DOHH2 (cell line): Measurements from ENCODE around the gene ELAC1.

ENCODE experiments used
- CTCF ChIP-seq: fragments of 200-600 bp; sonication (generic); IDR thresholded peaks from one replicate; pipeline ENCODE4 v1.5.1; 2014; ENCODE audit warnings: antibody characterized with exemption, mild to moderate bottlenecking, low read depth, low read length; ENCODE audit not compliant: poor library complexity, severe bottlenecking
- EZH2phosphoT487 ChIP-seq: fragments of 200-600 bp; sonication (generic); IDR thresholded peaks from 2 replicates; pipeline ENCODE4 v1.6.1; 2017; ENCODE audit warnings: borderline replicate concordance, mild to moderate bottlenecking, antibody characterized with exemption, low read length, moderate library complexity, mixed read lengths

- TF ChIP-seq CTCF: no peak
- TF ChIP-seq EZH2phosphoT487: no peak
These were observed 13.5 kb downstream of the ELAC1 start for GRCh38 chr18:50981381-50981780.
